ENCODE data around the gene EMILIN1. TPM values are rescaled to one million over a fixed set of nuclear protein-coding genes. Genes with fewer than 3 reads are reported as not detected.
A peak's percentile ranks its signal among the peaks of the same experiment; 100 is the strongest.

Gene EMILIN1
- total RNA-seq, result 10 to 100 TPM; 41.1 to 46.6 TPM
- long read RNA-seq, result 0 reads

DNA sequence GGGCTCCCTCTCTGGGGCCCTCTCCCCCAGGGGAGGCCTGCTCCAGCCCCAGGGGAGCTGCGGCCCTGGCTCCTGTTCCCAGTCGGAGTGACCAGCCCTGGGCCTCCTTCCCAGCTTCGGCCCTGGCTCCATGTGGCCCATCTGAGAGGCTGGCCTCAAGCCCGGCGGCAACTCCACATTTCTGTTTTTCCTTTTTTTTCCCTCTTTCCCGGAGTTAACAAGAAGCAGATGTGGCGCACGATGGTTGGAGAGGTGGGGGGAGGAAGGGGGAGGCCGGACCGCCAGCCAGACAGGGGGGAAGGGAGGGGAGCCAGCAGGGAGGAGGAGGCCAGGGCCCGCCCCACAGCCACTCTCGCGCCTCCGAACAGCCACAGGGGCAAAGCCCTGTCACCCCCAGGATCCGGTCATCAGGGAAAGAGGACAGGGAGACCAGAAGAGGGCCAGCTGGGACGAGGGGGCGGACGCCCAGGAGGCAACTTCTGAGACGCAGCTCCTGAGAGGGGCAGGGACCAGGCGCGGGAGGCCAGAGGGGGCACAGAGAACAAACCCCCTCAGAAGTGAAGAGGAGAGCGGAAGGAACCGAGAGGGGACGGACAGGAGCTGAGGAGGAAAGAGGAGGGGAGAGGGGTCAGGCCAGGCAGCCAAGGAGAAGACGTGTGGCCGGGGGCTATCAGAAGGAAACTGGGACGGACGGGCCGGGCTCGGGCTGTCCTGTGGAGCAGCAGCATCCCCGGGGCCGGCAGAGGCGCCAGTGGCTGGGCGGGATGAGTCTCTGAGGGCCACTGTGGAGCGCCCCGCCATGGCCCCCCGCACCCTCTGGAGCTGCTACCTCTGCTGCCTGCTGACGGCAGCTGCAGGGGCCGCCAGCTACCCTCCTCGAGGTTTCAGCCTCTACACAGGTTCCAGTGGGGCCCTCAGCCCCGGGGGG is at the start of gene EMILIN1:
TSS of gene EMILIN1 (plus strand) at position 349 of the 928 bp plus-strand sequence. CDS start at position 800, 451 bp downstream.
- intact Hi-C loops (cut with DNase I), result no loop called here
- peak; percentile 84 for DNase-seq

DNA sequence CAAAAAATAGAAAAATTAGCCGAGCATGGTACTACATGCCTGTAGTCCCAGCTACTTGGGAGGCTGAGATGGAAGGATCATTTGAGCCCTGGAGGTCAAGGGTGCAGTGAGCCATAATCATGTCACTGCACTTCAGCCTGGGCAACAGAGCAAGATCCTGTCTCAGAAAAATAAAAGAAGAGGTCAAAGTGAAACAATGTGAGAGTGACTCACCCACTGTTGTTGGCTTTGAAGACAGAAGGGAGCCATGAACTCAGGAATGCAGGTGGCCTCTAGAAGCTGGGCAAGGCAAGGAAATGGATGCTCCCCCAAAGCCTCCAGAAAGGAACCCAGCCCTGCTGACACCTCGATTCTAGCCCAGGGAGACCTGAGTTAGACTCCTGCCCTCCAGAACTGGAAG is 49.4 kb upstream of the EMILIN1 start:
- intact Hi-C loops (cut with DNase I), result no loop called here
- ATAC-seq, result no peak

More for the DNA sequence above, at the start of gene EMILIN1:
- ATAC-seq, result peak; percentile 67 to 70

DNA sequence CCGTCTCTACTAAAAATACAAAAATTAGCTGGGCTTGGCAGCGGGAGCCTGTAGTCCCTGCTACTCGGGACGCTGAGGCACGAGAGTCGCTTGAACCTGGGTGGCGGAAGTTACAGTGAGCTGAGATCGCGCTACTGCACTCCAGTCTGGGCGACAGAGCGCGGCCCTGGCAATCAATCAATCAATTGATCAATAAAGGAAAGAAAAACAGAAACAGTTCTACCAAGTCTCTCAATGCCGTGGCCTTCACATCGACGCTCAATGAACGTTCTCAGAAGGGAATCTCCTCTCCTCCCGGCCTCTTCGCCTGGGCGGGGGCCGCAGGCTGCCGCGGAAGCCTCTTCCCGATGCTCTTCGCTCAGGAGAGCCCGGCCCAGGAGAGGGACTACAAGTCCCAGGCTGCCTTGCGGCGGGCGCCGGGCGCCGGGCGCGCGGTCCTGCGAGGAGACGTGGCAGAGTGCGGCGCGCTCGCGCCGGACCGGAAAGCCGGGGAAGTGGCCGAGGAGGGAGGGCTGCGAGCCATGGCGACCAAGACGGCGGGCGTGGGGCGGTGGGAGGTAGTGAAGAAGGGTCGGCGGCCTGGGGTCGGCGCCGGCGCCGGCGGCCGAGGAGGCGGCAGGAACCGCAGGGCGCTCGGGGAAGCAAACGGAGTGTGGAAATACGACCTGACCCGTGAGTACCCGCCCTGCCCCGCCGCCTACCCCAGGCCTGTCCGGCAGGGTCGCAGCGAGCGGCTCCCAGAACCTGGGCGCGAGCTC is 45.7 kb upstream of the EMILIN1 start, which contains the start of gene TMEM214:
TSS of gene TMEM214 (plus strand) at position 471 of the 758 bp plus-strand sequence. CDS start at position 522, 51 bp downstream.
- peak; percentile 93 for DNase-seq
- ATAC-seq, result peak; percentile 98 to 99
- intact Hi-C loops (cut with DNase I), result loop anchor here (10.0 kb wide), 1 partner anchor 52 kb away; the partner anchor contains the start of gene KHK (in 2 of the 2)

More for the DNA sequence above, 49.4 kb upstream of the EMILIN1 start:
- DNase-seq, result no peak

DNA sequence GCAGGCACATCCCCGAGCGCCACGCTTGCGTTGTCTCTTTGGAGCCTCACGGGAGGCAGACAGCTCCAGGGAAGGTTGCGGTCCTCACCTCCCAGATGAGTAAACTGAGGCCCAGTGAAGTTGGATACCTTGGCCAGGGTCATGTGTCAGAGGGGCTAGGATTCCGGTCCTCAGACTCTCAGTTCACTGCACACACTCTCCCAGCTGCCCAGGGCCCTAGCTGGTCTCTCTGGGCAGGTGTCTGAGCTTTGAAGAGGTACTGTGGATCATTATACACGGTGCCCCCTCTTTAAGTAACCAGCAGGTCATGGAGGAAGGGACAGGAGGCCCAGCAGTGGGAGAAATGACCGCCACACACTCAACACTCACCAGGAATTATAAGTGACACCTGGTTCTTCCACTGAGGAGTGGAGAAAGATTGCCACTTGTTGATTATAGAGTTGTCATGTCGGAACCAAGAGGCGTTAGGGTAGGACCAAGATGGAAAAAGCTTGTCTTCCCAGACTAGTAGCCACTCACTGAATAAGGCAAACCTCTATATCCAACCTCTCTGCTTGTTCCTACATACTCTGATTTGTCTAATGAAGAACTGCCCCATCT is 45.1 kb upstream of the EMILIN1 start:
- no peak for DNase-seq
- intact Hi-C loops (cut with DNase I), result loop anchor here (10.0 kb wide), 1 partner anchor 51 kb away; the partner anchor contains the start of gene KHK (in 2 of the 2)
- ATAC-seq, result no peak

DNA sequence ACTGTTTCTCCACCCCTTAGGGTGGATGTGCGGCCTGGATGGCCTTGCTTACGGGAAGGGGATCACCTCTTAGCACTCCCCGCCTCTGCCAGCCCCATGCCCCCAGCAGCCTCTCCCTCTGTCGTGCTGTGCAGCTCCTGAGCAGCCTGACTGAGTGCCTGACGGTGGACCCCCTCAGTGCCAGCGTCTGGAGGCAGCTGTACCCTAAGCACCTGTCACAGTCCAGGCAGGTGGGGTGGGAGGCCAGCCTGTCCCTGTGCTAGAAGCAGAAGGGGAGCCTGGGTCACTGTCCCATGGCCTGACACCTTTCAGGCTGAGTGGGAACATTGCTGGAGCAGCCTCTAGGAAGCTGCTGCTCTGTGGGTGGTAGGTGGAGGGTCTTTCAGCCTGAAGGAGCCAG is 40.4 kb upstream of the EMILIN1 start:
- intact Hi-C loops (cut with DNase I), result loop anchor here (10.0 kb wide), 1 partner anchor 47 kb away; the partner anchor contains the start of gene KHK (in 2 of the 2)
- no peak for DNase-seq
- no peak for ATAC-seq

DNA sequence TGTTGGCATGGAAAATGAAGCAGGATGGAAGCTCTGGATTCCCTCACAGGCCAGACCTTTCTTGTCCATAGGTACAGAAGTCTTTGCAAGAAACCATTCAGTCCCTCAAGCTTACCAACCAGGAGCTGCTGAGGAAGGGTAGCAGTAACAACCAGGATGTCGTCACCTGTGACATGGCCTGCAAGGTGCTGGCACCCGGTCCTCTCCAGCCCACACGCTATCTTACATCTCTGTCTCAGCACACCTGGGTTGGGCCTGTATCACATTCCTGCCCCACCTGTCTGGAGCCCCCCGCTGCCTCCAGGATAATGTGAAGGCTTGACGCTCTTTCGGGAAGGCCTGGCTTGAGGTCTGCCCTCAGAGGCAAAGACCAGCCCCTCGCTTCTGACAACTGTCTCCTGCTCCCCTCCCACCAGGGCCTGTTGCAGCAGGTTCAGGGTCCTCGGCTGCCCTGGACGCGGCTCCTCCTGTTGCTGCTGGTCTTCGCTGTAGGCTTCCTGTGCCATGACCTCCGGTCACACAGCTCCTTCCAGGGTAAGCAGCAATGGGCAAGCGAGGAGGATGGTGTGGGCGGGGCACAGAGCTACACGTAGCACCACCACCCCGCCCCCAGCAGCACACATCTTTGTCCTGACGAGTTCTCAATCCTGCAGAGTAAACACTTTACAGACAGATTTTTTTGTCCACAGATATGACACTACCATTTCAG is 39.6 kb upstream of the EMILIN1 start:
- ATAC-seq, result no peak
- intact Hi-C loops (cut with DNase I), result loop anchor here (10.0 kb wide), 1 partner anchor 46 kb away; the partner anchor contains the start of gene KHK (in 2 of the 2)
- DNase-seq, result no peak

DNA sequence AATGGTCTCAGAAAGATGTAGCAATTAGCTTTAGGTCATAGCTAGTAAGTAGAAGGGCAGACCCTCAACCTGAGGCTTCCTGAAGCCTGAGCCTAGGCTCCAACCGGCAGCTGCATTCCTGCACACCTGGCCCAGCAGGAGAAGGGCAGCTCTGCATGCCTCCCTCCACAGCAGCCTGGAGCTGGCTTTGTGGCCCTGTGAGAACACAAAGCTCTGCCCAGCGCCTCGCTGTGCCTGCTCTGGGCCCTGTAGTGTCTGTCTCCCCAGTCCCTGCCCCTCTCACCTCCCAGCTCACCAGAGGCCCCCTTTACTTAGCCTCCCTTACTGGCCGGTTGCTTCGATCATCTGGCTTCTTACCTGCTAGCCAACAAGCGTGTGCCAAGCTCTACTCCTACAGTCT is 39.0 kb upstream of the EMILIN1 start:
- ATAC-seq, result no peak
- intact Hi-C loops (cut with DNase I), result loop anchor here (10.0 kb wide), 1 partner anchor 45 kb away; the partner anchor contains the start of gene KHK (in 2 of the 2)
- no peak for DNase-seq

DNA sequence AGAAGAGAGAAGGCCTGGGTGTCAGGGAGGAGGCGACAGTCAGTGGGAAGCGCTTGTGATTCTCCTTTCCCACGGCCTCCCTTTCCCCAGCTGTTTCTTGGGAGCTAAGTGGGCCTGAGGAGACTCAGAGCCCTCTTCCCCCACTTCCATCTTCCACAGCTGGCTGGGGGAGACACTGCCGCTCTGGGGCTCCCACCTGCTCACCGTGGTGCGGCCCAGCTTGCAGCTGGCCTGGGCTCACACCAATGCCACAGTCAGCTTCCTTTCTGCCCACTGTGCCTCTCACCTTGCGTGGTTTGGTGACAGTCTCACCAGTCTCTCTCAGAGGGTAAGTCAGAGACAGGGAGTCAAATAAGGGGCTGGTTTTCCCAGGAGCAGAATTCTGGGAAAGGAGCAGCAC is 38.5 kb upstream of the EMILIN1 start:
- ATAC-seq (no peak), DNase-seq (no peak)
- intact Hi-C loops (cut with DNase I), result loop anchor here (10.0 kb wide), 1 partner anchor 45 kb away; the partner anchor contains the start of gene KHK (in 2 of the 2)

DNA sequence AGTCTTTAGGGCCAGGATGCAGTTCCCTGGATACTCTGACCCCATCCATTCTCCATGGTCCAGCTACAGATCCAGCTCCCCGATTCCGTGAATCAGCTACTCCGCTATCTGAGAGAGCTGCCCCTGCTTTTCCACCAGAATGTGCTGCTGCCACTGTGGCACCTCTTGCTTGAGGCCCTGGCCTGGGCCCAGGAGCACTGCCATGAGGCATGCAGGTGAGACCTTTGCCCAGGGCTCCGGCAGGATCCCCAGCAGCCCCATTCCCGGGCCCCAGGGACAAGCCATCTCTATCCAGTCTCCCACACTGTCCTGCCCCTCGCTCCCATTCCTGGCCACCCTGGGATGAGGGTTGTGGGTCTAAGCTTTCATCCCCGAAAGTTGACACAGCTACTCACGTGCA is 38.1 kb upstream of the EMILIN1 start:
- ATAC-seq, result no peak
- intact Hi-C loops (cut with DNase I), result no loop called here
- DNase-seq, result no peak

DNA sequence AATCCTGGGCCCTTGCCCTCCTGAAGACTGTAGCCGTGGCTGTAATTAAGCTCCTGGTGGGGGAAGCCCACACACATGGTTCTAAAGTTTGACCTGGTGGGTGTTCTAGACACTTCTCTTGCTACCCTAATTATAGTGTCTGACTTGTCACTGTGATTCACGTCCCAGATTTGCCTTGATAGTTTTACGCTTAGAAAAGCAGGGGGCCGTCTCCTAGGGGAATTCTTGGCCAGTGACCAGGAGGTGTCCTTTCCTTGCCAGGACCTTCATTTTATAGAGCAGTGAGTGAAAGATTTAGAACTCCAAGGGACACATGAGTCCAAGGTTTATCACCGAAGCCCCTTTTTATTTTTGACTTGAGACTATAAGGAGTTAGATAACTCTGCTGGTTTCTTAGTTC is 36.7 kb upstream of the EMILIN1 start:
- no peak for DNase-seq
- ATAC-seq, result peak in 1 of 2 donors; percentile 14
- intact Hi-C loops (cut with DNase I), result no loop called here

DNA sequence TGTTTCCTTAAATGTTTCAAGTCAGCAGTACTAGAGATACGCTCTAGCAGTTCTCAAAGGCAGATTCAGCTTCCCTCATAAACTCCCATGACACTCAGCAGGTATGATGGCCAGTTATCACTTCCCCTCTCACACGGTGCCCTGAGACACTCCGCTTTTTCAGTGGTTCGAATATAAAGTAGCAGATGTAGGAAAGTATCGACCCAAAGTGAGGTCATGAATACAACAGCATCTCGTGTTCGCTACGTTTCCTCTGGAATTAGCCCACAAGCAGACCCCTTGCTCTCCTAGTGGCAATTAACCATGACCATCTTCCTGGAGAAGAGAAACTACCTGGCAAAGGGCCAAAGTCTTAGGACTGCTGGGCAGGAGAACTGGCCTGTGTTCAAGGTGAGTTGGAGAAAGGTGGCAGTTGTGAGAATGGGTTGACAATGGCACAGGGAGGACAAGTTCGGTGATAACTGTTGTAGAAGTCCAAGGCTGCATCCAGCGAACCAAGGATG is 36.2 kb upstream of the EMILIN1 start:
- DNase-seq (no peak), ATAC-seq (no peak)
- intact Hi-C loops (cut with DNase I), result no loop called here

DNA sequence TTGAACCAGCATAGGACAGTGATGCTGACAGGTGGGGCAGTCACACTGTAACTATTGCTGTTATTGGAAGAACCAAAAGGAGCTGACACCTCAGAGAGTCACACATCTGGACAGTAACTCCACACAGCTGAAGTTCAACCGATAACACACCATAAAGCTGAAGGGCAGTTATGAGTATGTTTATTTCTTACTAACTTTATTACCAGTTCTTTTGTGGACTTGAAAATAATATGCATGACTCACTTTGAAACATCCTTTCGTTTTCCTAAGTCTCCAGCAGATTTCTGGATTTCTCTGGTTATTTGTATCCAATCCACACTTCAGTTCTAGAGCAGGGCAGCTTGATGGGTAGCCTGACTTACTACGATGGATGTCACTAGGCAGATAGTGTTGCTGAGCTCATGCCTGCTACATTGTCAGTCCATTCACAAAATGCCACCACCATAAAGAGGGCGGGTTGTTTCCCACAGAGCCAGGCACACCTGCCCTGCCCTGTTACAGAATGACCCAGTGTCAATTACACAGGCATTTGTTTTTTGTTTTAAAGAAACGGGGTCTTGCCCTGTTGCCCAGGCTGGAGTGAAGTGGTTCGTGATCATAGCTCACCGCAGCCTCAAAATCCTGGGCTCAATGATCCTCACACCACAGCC is 35.3 kb upstream of the EMILIN1 start:
- intact Hi-C loops (cut with DNase I), result no loop called here
- DNase-seq, result no peak
- no peak for ATAC-seq

DNA sequence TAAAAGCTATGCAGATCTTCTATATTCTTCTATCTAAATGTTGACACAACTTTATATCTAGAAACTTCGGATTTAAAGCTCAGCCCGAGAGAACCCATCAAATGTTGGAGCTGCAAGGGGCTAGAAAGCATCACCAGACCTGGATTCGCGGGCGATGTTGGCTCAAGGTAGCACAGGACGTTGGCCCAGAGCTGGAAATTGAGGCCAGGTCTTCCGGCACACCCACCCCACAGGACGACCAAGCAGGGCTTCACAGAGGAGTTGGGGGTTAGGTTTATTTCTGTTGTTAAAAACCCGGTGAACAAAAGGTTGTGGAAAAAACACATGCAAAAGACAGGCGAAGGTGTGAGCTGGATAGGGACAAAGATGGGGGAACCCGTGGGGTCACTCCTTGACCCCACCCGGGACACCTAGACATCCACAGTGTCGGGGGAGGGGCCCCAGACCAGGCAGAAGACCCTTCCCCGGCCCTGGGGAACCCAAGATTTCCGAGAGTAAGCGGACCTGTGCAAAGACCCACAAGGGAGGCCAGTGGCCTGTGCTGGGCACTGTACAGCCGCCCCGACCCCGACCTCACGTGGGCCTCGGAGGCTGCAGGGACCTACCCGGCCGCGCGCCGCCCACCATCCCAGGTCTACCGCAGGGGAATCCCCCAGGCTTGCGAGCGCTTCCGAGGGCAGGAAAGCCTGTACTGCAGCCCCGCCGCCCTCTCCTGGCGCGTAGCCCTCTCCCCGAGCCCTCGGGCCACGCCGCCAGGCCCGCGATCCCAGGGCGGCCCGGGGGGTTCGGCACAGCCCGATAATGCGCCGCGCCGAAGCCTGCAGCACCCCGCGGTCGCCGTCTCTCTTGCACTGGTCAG is 28.8 kb upstream of the EMILIN1 start:
- DNase-seq (peak; percentile 53), ATAC-seq (peak; percentile 18 to 30)
- intact Hi-C loops (cut with DNase I), result loop anchor here in 1 of 2 donors (2.0 kb wide), 2 partner anchors 21 to 37 kb away; partner anchors contain the start of genes KHK and OST4

DNA sequence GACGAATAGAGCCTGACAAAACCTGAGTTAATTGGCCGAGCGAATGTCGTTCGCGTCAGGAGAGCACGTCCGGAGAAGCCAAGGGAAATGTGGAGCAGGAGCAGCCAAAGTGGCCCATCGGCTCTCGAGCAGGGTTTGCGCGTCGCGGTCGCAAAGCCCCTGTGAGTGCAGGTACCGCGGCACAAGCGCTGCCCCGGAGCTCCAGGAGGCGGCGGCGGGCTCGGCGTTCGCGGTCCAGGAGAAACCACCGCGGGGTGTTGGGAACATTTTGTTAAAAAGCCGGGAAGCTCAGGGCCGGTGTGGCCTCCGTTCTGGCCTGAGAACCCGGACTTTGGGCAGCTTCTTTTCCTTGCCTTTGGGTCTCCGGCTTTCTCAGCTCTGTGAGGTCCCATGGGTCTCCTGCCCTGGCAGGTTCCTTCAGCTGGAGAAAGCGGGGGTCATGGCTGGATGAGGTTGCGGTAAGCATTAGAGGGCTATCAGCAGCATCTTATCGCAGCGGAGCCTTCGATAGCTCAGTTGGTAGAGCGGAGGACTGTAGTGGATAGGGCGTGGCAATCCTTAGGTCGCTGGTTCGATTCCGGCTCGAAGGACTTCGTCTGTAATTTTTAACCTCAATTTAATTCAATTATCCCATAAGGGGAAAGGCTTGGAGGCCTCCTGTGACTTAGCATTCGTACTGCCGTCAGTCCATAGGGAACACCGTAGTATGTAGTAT is 28.0 kb upstream of the EMILIN1 start:
- ATAC-seq (peak; percentile 84 to 85), DNase-seq (peak; percentile 84)
- intact Hi-C loops (cut with DNase I), result loop anchor here in 1 of 2 donors (2.0 kb wide), 2 partner anchors 20 to 36 kb away; partner anchors contain the start of genes KHK and OST4

DNA sequence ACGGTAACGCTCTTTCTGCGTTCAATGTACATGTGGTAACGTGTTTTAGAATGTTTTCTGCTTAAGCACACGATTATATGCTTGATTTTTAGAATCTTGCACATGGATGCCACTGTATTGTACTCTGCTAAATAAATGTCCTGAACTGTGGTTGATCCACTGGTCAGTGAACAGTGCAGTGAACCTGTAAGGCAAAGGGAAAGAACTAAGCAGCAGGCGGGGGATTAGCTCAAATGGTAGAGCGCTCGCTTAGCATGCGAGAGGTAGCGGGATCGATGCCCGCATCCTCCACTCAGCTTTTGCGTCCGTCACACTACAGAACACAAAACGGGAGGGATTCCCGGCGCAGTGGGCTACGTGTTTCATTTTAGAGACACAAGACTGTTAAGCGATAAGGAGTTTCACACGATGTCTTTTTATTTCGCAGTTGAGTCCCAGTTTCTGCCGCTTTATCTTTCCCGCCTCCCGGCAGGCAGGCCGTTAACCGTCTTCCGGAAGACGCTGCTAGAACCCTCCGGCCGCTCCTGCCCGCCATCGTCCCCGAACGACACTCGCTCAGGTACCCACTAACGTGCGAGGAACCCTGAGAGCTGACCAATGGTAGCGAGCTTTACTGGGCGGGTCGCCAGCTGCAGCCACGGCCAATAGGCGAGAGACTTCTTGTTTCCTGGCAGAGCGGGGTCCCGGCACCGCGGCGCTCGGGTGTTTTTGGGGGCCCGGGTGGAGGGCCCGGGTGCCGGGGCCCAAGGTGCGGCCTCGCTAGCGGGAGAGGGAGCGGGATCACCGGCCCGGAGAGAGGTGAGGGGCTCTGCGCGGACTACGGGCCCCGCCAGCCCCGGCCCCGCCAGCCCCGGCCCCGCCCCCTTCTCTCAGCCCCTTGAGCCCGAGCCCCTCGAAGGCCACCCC is 27.2 kb upstream of the EMILIN1 start, which contains the start of gene AGBL5:
TSS of gene AGBL5 (plus strand) at position 673 of the 906 bp plus-strand sequence. CDS start 1,291 bp downstream, outside the sequence.
- DNase-seq (peak; percentile 96), ATAC-seq (peak; percentile 86)
- intact Hi-C loops (cut with DNase I), result loop anchor here in 1 of 2 donors (2.0 kb wide), 2 partner anchors 20 to 36 kb away; partner anchors contain the start of genes KHK and OST4

Data from left cardiac atrium (tissue), 4 donors.